B cell (primary cell): ENCODE results near the gene FOXR2. TPM values are rescaled to one million over a fixed set of nuclear protein-coding genes. Genes with fewer than 3 reads are reported as not detected.

Experiments used
- ATAC-seq: fragments of 200-7000 bp; cut with Tn5 transposase; one replicate; pipeline ENCODE4 v1.10.0; 2021; ENCODE audit warnings: low read depth, mild to moderate bottlenecking, moderate number of reproducible peaks, moderate library complexity
- CTCF ChIA-PET: fragments of 350-600 bp; sonication (Branson Sonifier 250); formaldehyde crosslinking; loops from one replicate; lab custom pipeline; 2021; ENCODE audit warnings: antibody characterized with exemption, inconsistent platforms; lab: Charles Lee
- POLR2A ChIA-PET: fragments of 350-600 bp; sonication (Branson Sonifier 250); formaldehyde crosslinking; loops from one replicate; lab custom pipeline; 2021; ENCODE audit warnings: antibody characterized with exemption; lab: Charles Lee
- DNase-seq: peaks from one replicate; pipeline ENCODE4 v3.0.0; 2013
- H2AFZ ChIP-seq: 2 replicates; pipeline ENCODE4 v1.6.1; 2012; ENCODE audit warnings: mild to moderate bottlenecking, low read depth, low read length; ENCODE audit not compliant: insufficient read depth, poor library complexity, severe bottlenecking
- H3K27ac ChIP-seq, 2 donors: 1 replicate in 1 of 2; 2 replicates in 1 of 2; pipeline ENCODE4 v1.5.1; 2012 to 2013; ENCODE audit warnings: low read length in 2 of 2, mild to moderate bottlenecking in 2 of 2, moderate library complexity in 1 of 2
- H3K27me3 ChIP-seq, 4 experiments: fragments of 200-600 bp in 1 of 4; sonication (generic) in 1 of 4; replicated peaks in 1 of 4; 1 replicate in 2 of 4; 2 replicates in 2 of 4; pipeline versions ENCODE4 v1.6.1 to v1.7.0; 2013 to 2016; ENCODE audit warnings: low read length in 3 of 4, mild to moderate bottlenecking in 2 of 4, mixed read lengths in 1 of 4, moderate library complexity in 1 of 4; ENCODE audit not compliant: insufficient read depth in 4 of 4, control insufficient read depth in 3 of 4; ENCODE audit errors: control extremely low read depth in 1 of 4
- H3K36me3 ChIP-seq, 2 experiments: replicated peaks in 1 of 2; 1 replicate in 1 of 2; 2 replicates in 1 of 2; pipeline versions ENCODE4 v1.6.1 to v1.7.1; 2013; ENCODE audit warnings: low read length in 1 of 2; ENCODE audit not compliant: insufficient read depth in 2 of 2, control insufficient read depth in 1 of 2; ENCODE audit errors: control extremely low read depth in 1 of 2, extremely low read depth in 1 of 2
- H3K4me1 ChIP-seq, 2 donors: fragments of 200-600 bp in 1 of 2; sonication (generic) in 1 of 2; 1 replicate in 1 of 2; 2 replicates in 1 of 2; pipeline versions ENCODE4 v1.5.1 to v1.6.1; 2013 to 2017; ENCODE audit warnings: low read length in 2 of 2; ENCODE audit not compliant: control insufficient read depth in 2 of 2, insufficient read depth in 2 of 2
- H3K4me2 ChIP-seq: replicated peaks from 2 replicates; pipeline ENCODE3; 2012; ENCODE audit warnings: mild to moderate bottlenecking, low read depth, low read length; ENCODE audit not compliant: poor library complexity, severe bottlenecking
- H3K4me3 ChIP-seq, 5 experiments: fragments of 200-600 bp in 1 of 5; sonication (generic) in 1 of 5; 1 replicate in 3 of 5; 2 replicates in 2 of 5; pipeline versions ENCODE4 v1.5.1 to v1.7.0; 2011 to 2016; ENCODE audit warnings: low read length in 4 of 5, mild to moderate bottlenecking in 4 of 5, low read depth in 2 of 5, control low read depth in 1 of 5, moderate library complexity in 1 of 5; ENCODE audit not compliant: insufficient read depth in 1 of 5; ENCODE audit errors: control extremely low read depth in 1 of 5, extremely low read depth in 1 of 5
- H3K79me2 ChIP-seq: fragments of 200-600 bp; sonication (generic); one replicate; pipeline ENCODE4 v1.6.0; 2016; ENCODE audit warnings: low read length; ENCODE audit not compliant: control insufficient read depth, insufficient read depth
- H3K9ac ChIP-seq: fragments of 200-600 bp; sonication (generic); 2 replicates; pipeline ENCODE4 v1.6.1; 2017; ENCODE audit warnings: mild to moderate bottlenecking, low read length, moderate library complexity
- H3K9me3 ChIP-seq, 3 donors: one replicate each; pipeline versions ENCODE4 v1.6.1 to v1.7.1; 2013; ENCODE audit warnings: low read length in 2 of 3; ENCODE audit not compliant: control insufficient read depth in 2 of 3, insufficient read depth in 1 of 3; ENCODE audit errors: control extremely low read depth in 1 of 3
- H4K20me1 ChIP-seq: 2 replicates; pipeline ENCODE4 v1.6.0; 2012; ENCODE audit warnings: mild to moderate bottlenecking, low read length; ENCODE audit not compliant: insufficient read depth, control insufficient read depth, poor library complexity, severe bottlenecking
- H3K27ac Mint-ChIP-seq: one replicate; pipeline ENCODE4 v1.8.0; 2021; ENCODE audit warnings: mixed read lengths
- H3K27me3 Mint-ChIP-seq: one replicate; pipeline ENCODE4 v1.8.0; 2021; ENCODE audit warnings: mixed read lengths
- H3K4me1 Mint-ChIP-seq: one replicate; pipeline ENCODE4 v1.8.0; 2021; ENCODE audit warnings: mixed read lengths
- H3K4me3 Mint-ChIP-seq: one replicate; pipeline ENCODE4 v1.8.0; 2021; ENCODE audit warnings: mixed read lengths
- H3K9me3 Mint-ChIP-seq: one replicate; pipeline ENCODE4 v1.8.0; 2022; ENCODE audit warnings: mixed read lengths; ENCODE audit not compliant: insufficient read depth
- EZH2 ChIP-seq: IDR thresholded peaks from 2 replicates; pipeline ENCODE4 v1.6.1; 2012; ENCODE audit warnings: borderline replicate concordance, low read depth, mild to moderate bottlenecking, moderate library complexity, low read length; ENCODE audit not compliant: insufficient read depth, poor library complexity, severe bottlenecking
- WGBS: methylation state at CpG from one replicate; pipeline ENCODE4 v1.1.5; 2013; ENCODE audit warnings: missing lambda C conversion rate; ENCODE audit not compliant: insufficient coverage; 5-methylcytosine and 5-hydroxymethylcytosine counted together
- intact Hi-C: fragments of 100-400 bp; cut with micrococcal nuclease; formaldehyde crosslinking; loops from one replicate; pipeline ENCODE4 v1.10.0; 2022
- polyA plus RNA-seq: library from polyadenylated mRNA; depleted of rRNA; stranded (reverse); fragments of >200 nt; gene quantifications from 2 replicates; pipeline ENCODE4 v1.2.3, GENCODE V29; 2012
- total RNA-seq, 2 donors: library from RNA; stranded (reverse); fragments of 120-200 nt in 1 of 2; gene quantifications; 1 replicate in 1 of 2; 2 replicates in 1 of 2; pipeline versions ENCODE4 v1.2.3 to v1.2.4, GENCODE V29; 2013 to 2022
- TF ChIP-seq, protein P1 (sequence below): fragments of 200-600 bp; IDR thresholded peaks from one replicate; pipeline ENCODE4 v1.8.0; 2022; ENCODE audit warnings: antibody characterized with exemption, mild to moderate bottlenecking

FOXR2 gene
- total and polyA plus RNA-seq, 2 donors (not counting 1 experiment from before 2014, with no cell fraction given), result not detected

DNA sequence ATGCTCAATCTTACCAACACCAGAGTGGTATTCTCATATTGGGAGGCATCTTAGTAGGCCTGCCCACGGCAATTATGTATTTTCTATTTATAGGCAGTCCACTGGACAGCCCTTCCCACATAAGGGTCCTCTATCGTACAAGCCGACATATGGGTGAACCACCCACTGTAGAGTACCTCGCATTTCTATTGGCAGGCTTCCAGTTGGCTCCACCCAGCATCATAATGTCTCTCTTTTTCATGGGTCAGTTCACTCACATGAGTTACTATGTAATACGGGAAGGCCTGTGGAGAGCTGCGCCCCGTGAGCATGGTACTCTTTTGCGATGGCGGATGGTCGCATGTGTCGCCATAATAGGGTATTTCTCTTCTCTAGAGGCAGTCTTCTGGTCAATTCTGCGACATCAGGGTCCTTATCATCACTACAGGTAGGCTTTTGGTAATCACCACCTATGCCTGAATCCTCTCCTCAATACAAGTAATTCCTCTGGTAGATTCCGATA is 29.4 kb upstream of the FOXR2 start:
- DNase-seq (no peak), ATAC-seq (no peak)
- Histone ChIP-seq H3K27me3 (no peaks in the 10 kb centered on the region), H3K4me3 (no peak overlapping the region), H3K79me2 (no peaks in the 10 kb centered on the region), H3K36me3 (no peaks in the 10 kb centered on the region), H3K27ac (no peak overlapping the region), H3K9me3 (peaks cover 0 to 4% (median 0%) of the 10 kb centered on the region in 3 donors), H3K4me2 (no peak overlapping the region), H3K9ac (no peak overlapping the region), H3K4me1 (no peaks in the 10 kb centered on the region), H2AFZ (no peak overlapping the region), H4K20me1 (no peaks in the 10 kb centered on the region)
- Mint-ChIP-seq H3K27me3 (no peaks in the 10 kb centered on the region), H3K4me1 (no peaks in the 10 kb centered on the region), H3K9me3 (no peaks in the 10 kb centered on the region), H3K4me3 (no peak overlapping the region), H3K27ac (no peak overlapping the region)
- ChIA-PET CTCF (no interaction called here), POLR2A (no interaction called here)
- WGBS, result 89% methylated on average over 3 of the region's 13 CpGs
- intact Hi-C loops, result no loop called here
- TF ChIP-seq, protein P1, sequence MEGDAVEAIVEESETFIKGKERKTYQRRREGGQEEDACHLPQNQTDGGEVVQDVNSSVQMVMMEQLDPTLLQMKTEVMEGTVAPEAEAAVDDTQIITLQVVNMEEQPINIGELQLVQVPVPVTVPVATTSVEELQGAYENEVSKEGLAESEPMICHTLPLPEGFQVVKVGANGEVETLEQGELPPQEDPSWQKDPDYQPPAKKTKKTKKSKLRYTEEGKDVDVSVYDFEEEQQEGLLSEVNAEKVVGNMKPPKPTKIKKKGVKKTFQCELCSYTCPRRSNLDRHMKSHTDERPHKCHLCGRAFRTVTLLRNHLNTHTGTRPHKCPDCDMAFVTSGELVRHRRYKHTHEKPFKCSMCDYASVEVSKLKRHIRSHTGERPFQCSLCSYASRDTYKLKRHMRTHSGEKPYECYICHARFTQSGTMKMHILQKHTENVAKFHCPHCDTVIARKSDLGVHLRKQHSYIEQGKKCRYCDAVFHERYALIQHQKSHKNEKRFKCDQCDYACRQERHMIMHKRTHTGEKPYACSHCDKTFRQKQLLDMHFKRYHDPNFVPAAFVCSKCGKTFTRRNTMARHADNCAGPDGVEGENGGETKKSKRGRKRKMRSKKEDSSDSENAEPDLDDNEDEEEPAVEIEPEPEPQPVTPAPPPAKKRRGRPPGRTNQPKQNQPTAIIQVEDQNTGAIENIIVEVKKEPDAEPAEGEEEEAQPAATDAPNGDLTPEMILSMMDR, result no peak
- no peak for TF ChIP-seq EZH2

DNA sequence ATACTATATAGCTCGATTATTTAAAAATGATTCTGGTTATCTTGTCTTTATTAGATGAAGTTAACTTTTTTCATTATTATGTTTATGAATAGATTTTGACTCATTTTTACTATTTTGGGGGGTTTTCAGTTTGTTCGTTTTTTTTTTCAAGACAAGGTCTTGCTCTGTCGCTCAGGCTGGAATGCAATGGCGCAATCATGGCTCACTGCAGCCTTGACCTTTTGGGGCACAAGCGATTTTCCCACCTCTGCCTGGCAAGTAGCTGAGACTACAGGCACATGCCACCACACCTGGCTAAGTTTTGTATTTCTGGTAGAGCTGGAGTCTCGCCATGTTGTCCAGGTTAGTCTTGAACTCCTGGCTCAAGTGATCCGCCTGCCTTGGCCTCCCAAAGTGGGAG is 24.9 kb upstream of the FOXR2 start:
- Histone ChIP-seq H4K20me1 (no peaks in the 10 kb centered on the region), H3K27me3 (no peaks in the 10 kb centered on the region), H2AFZ (no peak overlapping the region), H3K79me2 (no peaks in the 10 kb centered on the region), H3K4me1 (no peaks in the 10 kb centered on the region), H3K4me2 (no peak overlapping the region), H3K9ac (no peak overlapping the region), H3K9me3 (peaks cover 0 to 4% (median 0%) of the 10 kb centered on the region in 3 donors), H3K4me3 (no peak overlapping the region), H3K36me3 (no peaks in the 10 kb centered on the region), H3K27ac (no peak overlapping the region)
- Mint-ChIP-seq H3K27ac (no peak overlapping the region), H3K9me3 (no peaks in the 10 kb centered on the region), H3K4me1 (no peaks in the 10 kb centered on the region), H3K4me3 (no peak overlapping the region), H3K27me3 (peaks cover 3% of the 10 kb centered on the region)
- 100% methylated on average over 1 of the region's 7 CpGs for WGBS
- ATAC-seq, result no peak
- DNase-seq, result no peak
- TF ChIP-seq, protein P1, result no peak
- TF ChIP-seq EZH2, result no peak
- ChIA-PET CTCF (no interaction called here), POLR2A (no interaction called here)
- intact Hi-C loops, result no loop called here
